Sigmoid colon (tissue), 7 donors: ENCODE results near the gene RNFT2. TPM values are rescaled to one million over a fixed set of nuclear protein-coding genes. Genes with fewer than 3 reads are reported as not detected.
A peak's percentile ranks its signal among the peaks of the same experiment; 100 is the strongest.

Source experiments
- DNase-seq: peaks from one replicate; pipeline ENCODE4 v3.0.0-alpha.2; 2019
- H3K27ac ChIP-seq, 4 donors: fragments of 200-600 bp; sonication (generic); one replicate each; pipeline ENCODE4 v1.5.1; 2016 to 2019; ENCODE audit warnings: mild to moderate bottlenecking in 1 of 4
- H3K27me3 ChIP-seq, 3 donors: fragments of 200-600 bp; sonication (generic); one replicate each; pipeline ENCODE4 v1.5.1; 2019; ENCODE audit warnings: mild to moderate bottlenecking in 1 of 3
- H3K36me3 ChIP-seq, 4 donors: fragments of 200-600 bp; sonication (generic); one replicate each; pipeline ENCODE4 v1.5.1; 2016 to 2019
- H3K4me1 ChIP-seq, 4 donors: fragments of 200-600 bp; sonication (generic); one replicate each; pipeline ENCODE4 v1.5.1; 2017 to 2019
- H3K4me3 ChIP-seq, 4 donors: fragments of 200-600 bp; sonication (generic); one replicate each; pipeline ENCODE4 v1.5.1; 2017 to 2019; ENCODE audit warnings: mild to moderate bottlenecking in 2 of 4, moderate library complexity in 1 of 4
- H3K9me3 ChIP-seq, 4 donors: fragments of 200-600 bp in 3 of 4; sonication (generic) in 3 of 4; one replicate each; pipeline versions ENCODE4 v1.5.1 to v1.6.1; 2013 to 2019
- CTCF ChIP-seq, 4 experiments: fragments of 450-650 bp in 3 of 4; fragments of 200-600 bp in 1 of 4; IDR thresholded peaks; one replicate each; pipeline ENCODE4 v1.5.1; 2016 to 2019; ENCODE audit warnings: antibody characterized with exemption in 4 of 4, mild to moderate bottlenecking in 3 of 4, moderate library complexity in 2 of 4
- EP300 ChIP-seq, 4 donors: sonication (generic); formaldehyde crosslinking; IDR thresholded peaks; one replicate each; pipeline ENCODE4 v1.6.1; 2017; ENCODE audit warnings: antibody characterized with exemption in 4 of 4
- POLR2A ChIP-seq, 2 donors: fragments of 450-650 bp; IDR thresholded peaks; one replicate each; pipeline ENCODE4 v1.6.1; 2016; ENCODE audit warnings: antibody characterized with exemption in 2 of 2, mild to moderate bottlenecking in 2 of 2, moderate library complexity in 2 of 2
- POLR2AphosphoS5 ChIP-seq, 4 donors: sonication (generic); formaldehyde crosslinking; IDR thresholded peaks; one replicate each; pipeline ENCODE4 v1.6.1; 2017; ENCODE audit warnings: antibody characterized with exemption in 4 of 4
- WGBS, 2 donors: extraction: QIAGEN DNeasy Blood & Tissue Kit; methylation state at CpG; one replicate each; pipeline ENCODE4 v1.1.7; 2013; 5-methylcytosine and 5-hydroxymethylcytosine counted together
- intact Hi-C: fragments of 100-400 bp; cut with DNase I; formaldehyde crosslinking; loops from one replicate; pipeline ENCODE4 v1.15.1; 2023
- polyA plus RNA-seq, 3 donors: library from polyadenylated mRNA; stranded (reverse); fragments of 200-250 nt; gene quantifications; one replicate each; pipeline ENCODE4 v1.2.3, GENCODE V29; 2013
- total RNA-seq, 4 donors: library from RNA; depleted of rRNA; stranded (reverse); fragments of >200 nt; gene quantifications; one replicate each; pipeline ENCODE4 v1.1.0, GENCODE V29; 2016
- donor health status: healthy with polysubstance abuse.
- donor health status: Bipolar disorder and iron deficiency.
- donor health status: healthy.

Gene RNFT2
- total RNA-seq (1 to 10 TPM in 2 of 4 donors, under 1 TPM in 2; 0.36 to 4.3 (median 0.80) TPM), polyA plus RNA-seq (1 to 10 TPM in 2 of 3 donors, under 1 TPM in 1; 0.46 to 3.1 (median 1.2) TPM)

DNA sequence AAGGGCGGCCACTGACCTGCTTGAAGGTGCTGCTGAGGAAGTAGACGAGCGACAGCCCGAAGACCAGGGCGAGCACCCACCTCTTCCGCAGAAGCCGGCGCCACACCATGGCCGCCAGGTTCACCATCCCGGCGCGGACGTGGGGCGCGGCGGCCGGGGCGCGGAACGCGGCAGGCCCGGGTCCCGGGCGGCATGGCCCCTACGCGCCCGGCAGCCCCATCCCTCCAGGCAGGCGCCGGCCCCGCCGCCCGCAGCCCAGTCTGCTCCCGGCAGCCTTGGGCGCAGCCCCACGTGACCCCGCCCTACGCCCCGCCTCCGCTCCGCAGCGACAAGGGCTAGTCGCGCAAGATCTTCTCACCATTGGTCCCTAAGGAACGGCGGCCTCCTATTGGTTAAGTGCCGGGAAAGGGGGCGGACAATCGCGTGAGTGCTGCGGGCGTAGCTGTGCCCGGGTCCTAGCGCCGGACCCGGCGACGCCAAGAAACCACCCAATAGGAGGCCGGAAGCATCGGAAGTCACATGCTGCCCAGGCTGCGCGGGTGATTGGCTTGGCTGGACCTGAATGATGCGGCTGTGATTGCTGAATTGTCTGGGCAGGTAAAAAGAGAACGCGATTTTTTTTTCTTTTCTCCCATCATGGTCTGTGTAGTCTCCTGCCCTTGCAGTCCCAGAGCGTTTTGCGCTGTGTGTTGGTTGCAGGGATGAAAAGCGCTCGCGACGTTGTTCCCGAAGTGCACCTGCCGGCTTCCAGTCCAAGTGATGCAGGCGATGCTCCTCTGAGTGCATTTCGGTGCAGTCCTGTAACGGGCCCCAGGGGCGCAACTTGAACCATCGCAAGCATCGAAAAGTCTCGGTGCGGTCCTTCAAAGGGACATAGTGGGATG is at the start of gene RNFT2, which contains the start of gene SPRING1:
RNFT2 (plus strand) TSS at position 542 of the 884 bp plus-strand sequence. CDS start 2,183 bp downstream, outside the sequence.
SPRING1 (minus strand) TSS at position 296 of the 884 bp plus-strand sequence; CDS start at position 127, 169 bp downstream.
- no peaks in the 10 kb centered on the region for H3K9me3 ChIP-seq
- WGBS, 2 donors = 0% methylated on average over 80 of the region's 80 CpGs
- H3K4me3 ChIP-seq = peak within 1 kb of the TSS; percentile 66 to 92 (median 88)
- no peaks in the 10 kb centered on the region for H3K27me3 ChIP-seq
- no peak for TF ChIP-seq CTCF (IDR thresholded peaks at IDR 0.05)
- no peak for TF ChIP-seq EP300 (IDR thresholded peaks at IDR 0.05)
- TF ChIP-seq POLR2AphosphoS5 (IDR thresholded peaks at IDR 0.05) = peak; percentile 47 to 90 (median 82)
- TF ChIP-seq POLR2A (IDR thresholded peaks at IDR 0.05) = no peak
- H3K27ac ChIP-seq = peak within 1 kb of the TSS; percentile 65 to 85 (median 78)
- peaks cover 0 to 20% (median 0%) of the 10 kb centered on the region in 4 donors for H3K36me3 ChIP-seq
- H3K4me1 ChIP-seq = peaks cover 0 to 16% (median 11%) of the 10 kb centered on the region in 4 donors
- intact Hi-C loops = loop anchor here (1.0 kb wide), 1 partner anchor 81 kb away; no protein-coding TSS in a partner anchor
- peak; percentile 100 for DNase-seq

DNA sequence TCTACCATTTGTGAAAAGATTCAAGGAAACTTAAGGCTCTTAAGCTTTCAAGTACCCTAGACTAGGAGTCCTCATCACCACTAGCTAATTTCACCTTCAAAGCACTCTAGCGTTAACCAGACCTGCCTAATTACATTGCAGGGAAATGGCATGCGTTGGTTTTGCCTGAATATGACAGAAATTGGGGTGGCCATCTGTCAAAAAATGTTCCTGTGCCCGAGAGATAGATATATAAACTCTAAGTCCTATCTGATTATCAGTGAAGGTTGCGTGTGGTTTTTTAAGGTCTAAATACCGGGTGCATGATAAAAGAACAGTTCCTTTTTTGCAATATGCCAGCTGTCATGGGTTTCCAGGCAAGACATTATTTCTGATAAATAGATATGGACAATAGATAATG is 48.6 kb upstream of the RNFT2 start:
- H3K36me3 ChIP-seq = no peaks in the 10 kb centered on the region

DNA sequence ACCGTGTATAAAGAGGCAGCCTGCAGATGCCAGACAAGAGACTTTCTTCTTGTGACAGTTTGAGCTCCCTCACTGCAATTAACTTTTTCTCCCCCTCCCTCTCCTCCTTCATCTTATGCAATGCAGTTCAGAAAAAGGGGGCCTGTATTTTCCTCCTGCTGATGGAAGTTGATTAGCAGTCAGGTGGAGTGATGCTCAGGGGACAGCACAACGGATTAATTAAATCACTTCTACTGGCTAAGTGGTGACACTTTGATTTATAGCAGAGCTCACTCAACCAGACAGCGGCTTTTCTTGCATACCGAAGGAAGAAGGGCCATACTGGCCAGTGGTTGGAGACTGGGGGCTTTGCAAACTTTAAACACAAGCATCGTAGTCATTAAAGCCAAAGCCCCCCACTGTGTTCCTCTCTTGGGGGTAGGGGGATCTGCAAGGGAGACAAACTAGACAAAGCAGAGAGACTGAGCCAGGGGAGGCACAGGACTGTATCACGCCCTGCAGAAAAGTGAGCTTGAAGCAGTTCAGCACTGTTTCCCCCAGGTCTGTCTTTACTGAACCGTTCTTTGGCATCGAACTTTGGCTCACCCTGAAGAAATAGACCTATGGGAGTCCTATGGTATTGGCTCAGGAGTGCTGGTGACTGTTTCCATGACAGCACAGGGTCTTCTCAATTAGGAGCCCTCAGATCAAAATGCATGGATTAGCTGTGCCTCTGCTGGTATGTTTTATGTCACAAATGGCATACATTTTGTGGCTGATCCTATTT is 48.0 kb upstream of the RNFT2 start:
- H3K36me3 ChIP-seq = no peaks in the 10 kb centered on the region
- no peaks in the 10 kb centered on the region for H3K9me3 ChIP-seq
- H3K27me3 ChIP-seq = peaks cover 0 to 41% (median 15%) of the 10 kb centered on the region in 3 donors
- no peak overlapping the region for H3K4me3 ChIP-seq
- peaks cover 0 to 7% (median 3%) of the 10 kb centered on the region in 4 donors for H3K4me1 ChIP-seq
- intact Hi-C loops = no loop called here
- TF ChIP-seq CTCF (IDR thresholded peaks at IDR 0.05) (no peak), EP300 (IDR thresholded peaks at IDR 0.05) (no peak), POLR2A (IDR thresholded peaks at IDR 0.05) (no peak), POLR2AphosphoS5 (IDR thresholded peaks at IDR 0.05) (no peak)
- DNase-seq = no peak
- WGBS, 2 donors = 67 to 85% methylated on average over 8 of the region's 8 CpGs
- H3K27ac ChIP-seq = no peak overlapping the region

More for the DNA sequence above, 48.6 kb upstream of the RNFT2 start:
- Histone ChIP-seq H3K4me3 (no peak overlapping the region), H3K27ac (no peak overlapping the region), H3K27me3 (peaks cover 0 to 41% (median 15%) of the 10 kb centered on the region in 3 donors), H3K4me1 (peaks cover 0 to 7% (median 3%) of the 10 kb centered on the region in 4 donors), H3K9me3 (no peaks in the 10 kb centered on the region)
- 59 to 82% methylated on average over 5 of the region's 5 CpGs for whole genome bisulfite sequencing, 2 donors
- DNase-seq = no peak
- TF ChIP-seq POLR2A (IDR thresholded peaks at IDR 0.05) (no peak), EP300 (IDR thresholded peaks at IDR 0.05) (no peak)
- intact Hi-C loops = no loop called here

GRCh38 chr12:116691205-116691604 is 46.9 kb upstream of the RNFT2 start:
- no peak for DNase-seq
- H3K27me3 ChIP-seq = peaks cover 0 to 41% (median 15%) of the 10 kb centered on the region in 3 donors
- no peaks in the 10 kb centered on the region for H3K36me3 ChIP-seq

More at GRCh38 chr12:116691205-116691604, 46.9 kb upstream of the RNFT2 start:
- 96 to 97% methylated on average over 7 of the region's 7 CpGs for WGBS, 2 donors
- H3K4me1 ChIP-seq = peaks cover 0 to 7% (median 3%) of the 10 kb centered on the region in 4 donors
- TF ChIP-seq EP300 (IDR thresholded peaks at IDR 0.05) (no peak), POLR2AphosphoS5 (IDR thresholded peaks at IDR 0.05) (no peak), POLR2A (IDR thresholded peaks at IDR 0.05) (no peak), CTCF (IDR thresholded peaks at IDR 0.05) (no peak)
- H3K4me3 ChIP-seq = no peak overlapping the region
- H3K9me3 ChIP-seq = no peaks in the 10 kb centered on the region
- intact Hi-C loops = no loop called here
- H3K27ac ChIP-seq = no peak overlapping the region
